HEK293 (cell line): Measurements from ENCODE around the gene RFX2.

Source experiments
- CTCF ChIA-PET: fragments of 350-600 bp; formaldehyde crosslinking; extraction: SDS; loops from one replicate; lab custom pipeline; 2021; ENCODE audit warnings: antibody characterized with exemption; lab: Yijun Ruan, JAX
- POLR2A ChIA-PET: fragments of 300-600 bp; formaldehyde crosslinking; extraction: SDS; loops from one replicate; lab custom pipeline; 2020; ENCODE audit warnings: antibody characterized with exemption, inconsistent platforms; lab: Yijun Ruan, JAX
- H3K27ac ChIP-seq: fragments of 200-500 bp; sonication (Bioruptor generic); 2 replicates; pipeline ENCODE4 v1.5.1; 2014; ENCODE audit warnings: low read depth, low read length, control low read depth, inconsistent platforms; ENCODE audit errors: extremely low read depth
- H3K36me3 ChIP-seq, 2 experiments: fragments of 200-500 bp in 1 of 2; sonication (Bioruptor generic) in 1 of 2; 1 replicate in 1 of 2; 2 replicates in 1 of 2; pipeline ENCODE4 v1.5.1; 2014 to 2017; ENCODE audit warnings: inconsistent platforms in 2 of 2, low read length in 2 of 2; ENCODE audit not compliant: control insufficient read depth in 2 of 2, insufficient read depth in 1 of 2
- H3K4me1 ChIP-seq: fragments of 200-500 bp; sonication (Bioruptor generic); 2 replicates; pipeline ENCODE4 v1.5.1; 2014; ENCODE audit warnings: mild to moderate bottlenecking, low read length, inconsistent platforms; ENCODE audit not compliant: control insufficient read depth, insufficient read depth
- H3K4me3 ChIP-seq: 2 replicates; pipeline ENCODE4 v1.5.1; 2011; ENCODE audit warnings: low read depth, mild to moderate bottlenecking, control low read depth, low read length, moderate library complexity
- H3K9me3 ChIP-seq: fragments of 200-500 bp; sonication (Bioruptor generic); 2 replicates; pipeline ENCODE4 v1.5.1; 2014; ENCODE audit warnings: low read depth, low read length, inconsistent platforms; ENCODE audit not compliant: control insufficient read depth, insufficient read depth
- KLF10 ChIP-seq: fragments of 450-650 bp; IDR thresholded peaks from 2 replicates; pipeline ENCODE4 v1.5.1; 2018; ENCODE audit warnings: missing biosample characterization, mild to moderate bottlenecking, missing genetic modification characterization
- SCRT2 ChIP-seq: fragments of 450-650 bp; formaldehyde crosslinking; IDR thresholded peaks from 2 replicates; pipeline ENCODE4 v1.5.1; 2016; ENCODE audit warnings: missing biosample characterization, missing genetic modification characterization
- ZBTB17 ChIP-seq: fragments of 450-650 bp; formaldehyde crosslinking; IDR thresholded peaks from 2 replicates; pipeline ENCODE4 v1.5.1; 2016; ENCODE audit warnings: missing biosample characterization, missing genetic modification characterization
- ZFHX2 ChIP-seq: fragments of 450-650 bp; formaldehyde crosslinking; conservative IDR thresholded peaks from 2 replicates; pipeline ENCODE4 v1.5.1; 2016; ENCODE audit warnings: missing biosample characterization, missing genetic modification characterization
- ZNF157 ChIP-seq: fragments of 450-650 bp; formaldehyde crosslinking; IDR thresholded peaks from 2 replicates; pipeline ENCODE4 v1.5.1; 2016; ENCODE audit warnings: missing biosample characterization, missing genetic modification characterization
- ZNF16 ChIP-seq: fragments of 450-650 bp; formaldehyde crosslinking; IDR thresholded peaks from 2 replicates; pipeline ENCODE4 v1.5.1; 2016; ENCODE audit warnings: low read depth, missing biosample characterization, missing genetic modification characterization
- ZNF274 ChIP-seq, 2 experiments: fragments of 200-500 bp in 1 of 2; fragments of 450-650 bp in 1 of 2; sonication (Bioruptor generic) in 1 of 2; formaldehyde crosslinking in 1 of 2; IDR thresholded peaks; 2 replicates each; pipeline versions ENCODE4 v1.5.1 to v1.6.1; 2014 to 2016; ENCODE audit warnings: borderline replicate concordance in 1 of 2, inconsistent platforms in 1 of 2, low read length in 1 of 2, missing biosample characterization in 1 of 2, missing genetic modification characterization in 1 of 2
- ZNF292 ChIP-seq: fragments of 450-650 bp; formaldehyde crosslinking; IDR thresholded peaks from 2 replicates; pipeline ENCODE4 v1.5.1; 2016; ENCODE audit warnings: low read depth, missing biosample characterization, missing genetic modification characterization, borderline replicate concordance
- ZNF350 ChIP-seq: fragments of 450-650 bp; formaldehyde crosslinking; IDR thresholded peaks from 2 replicates; pipeline ENCODE4 v1.5.0; 2017; ENCODE audit warnings: missing biosample characterization, mild to moderate bottlenecking, missing genetic modification characterization
- ZNF48 ChIP-seq: fragments of 450-650 bp; formaldehyde crosslinking; IDR thresholded peaks from 2 replicates; pipeline ENCODE4 v1.5.1; 2016; ENCODE audit warnings: missing biosample characterization, missing genetic modification characterization
- ZNF600 ChIP-seq: fragments of 450-650 bp; formaldehyde crosslinking; IDR thresholded peaks from 2 replicates; pipeline ENCODE4 v1.5.1; 2016; ENCODE audit warnings: missing biosample characterization, missing genetic modification characterization
- ZNF792 ChIP-seq: fragments of 450-650 bp; formaldehyde crosslinking; IDR thresholded peaks from 2 replicates; pipeline ENCODE4 v1.5.1; 2016; ENCODE audit warnings: missing biosample characterization, missing genetic modification characterization
- ZNF837 ChIP-seq: fragments of 450-650 bp; formaldehyde crosslinking; IDR thresholded peaks from 2 replicates; pipeline ENCODE4 v1.5.1; 2016; ENCODE audit warnings: missing biosample characterization, missing genetic modification characterization
- ZSCAN16 ChIP-seq: fragments of 450-650 bp; formaldehyde crosslinking; IDR thresholded peaks from 2 replicates; pipeline ENCODE4 v1.5.1; 2016; ENCODE audit warnings: missing biosample characterization, missing genetic modification characterization
- TF ChIP-seq, protein P1 (sequence below): fragments of 450-650 bp; formaldehyde crosslinking; conservative IDR thresholded peaks from 2 replicates; pipeline ENCODE4 v1.5.1; 2016; ENCODE audit warnings: low read depth, missing biosample characterization, missing genetic modification characterization
- TF ChIP-seq, protein P2 (sequence below): IDR thresholded peaks from 2 replicates; pipeline ENCODE4 v1.6.1; 2011; ENCODE audit warnings: mild to moderate bottlenecking, low read depth, low read length, borderline replicate concordance
- TF ChIP-seq, protein P3 (sequence below): fragments of 450-650 bp; formaldehyde crosslinking; IDR thresholded peaks from 2 replicates; pipeline ENCODE4 v1.5.1; 2016; ENCODE audit warnings: missing biosample characterization, missing genetic modification characterization

The RFX2 gene

DNA sequence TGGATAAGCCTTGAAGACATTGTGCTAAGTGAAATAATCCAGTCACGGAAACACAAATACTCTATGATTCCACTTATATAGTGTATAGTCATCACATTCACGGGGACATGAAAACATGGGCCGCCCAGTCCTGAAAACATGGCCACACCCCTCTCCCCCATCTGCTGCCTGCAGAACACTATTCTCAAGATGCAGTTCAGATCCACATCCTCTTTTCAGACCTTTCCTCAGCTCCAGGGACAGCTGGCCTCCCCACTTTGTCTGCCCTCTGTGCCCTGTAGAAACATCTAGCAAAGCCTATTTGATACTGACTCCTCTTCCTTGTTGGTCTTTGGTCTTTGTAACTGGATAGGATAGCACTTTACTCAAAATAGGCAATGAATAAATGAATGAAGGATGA, 8.3 kb downstream of the RFX2 start:
- H3K4me1 ChIP-seq = no peaks in the 10 kb centered on the region
- ChIA-PET CTCF (no interaction called here), POLR2A (no interaction called here)
- H3K9me3 ChIP-seq = no peaks in the 10 kb centered on the region
- no peaks in the 10 kb centered on the region for H3K36me3 ChIP-seq
- no peak for TF ChIP-seq ZNF600 (tag by site-specific recombination)
- no peak for TF ChIP-seq ZNF157 (tag by site-specific recombination)
- TF ChIP-seq SCRT2 (tag by site-specific recombination) = no peak
- TF ChIP-seq, protein P1, sequence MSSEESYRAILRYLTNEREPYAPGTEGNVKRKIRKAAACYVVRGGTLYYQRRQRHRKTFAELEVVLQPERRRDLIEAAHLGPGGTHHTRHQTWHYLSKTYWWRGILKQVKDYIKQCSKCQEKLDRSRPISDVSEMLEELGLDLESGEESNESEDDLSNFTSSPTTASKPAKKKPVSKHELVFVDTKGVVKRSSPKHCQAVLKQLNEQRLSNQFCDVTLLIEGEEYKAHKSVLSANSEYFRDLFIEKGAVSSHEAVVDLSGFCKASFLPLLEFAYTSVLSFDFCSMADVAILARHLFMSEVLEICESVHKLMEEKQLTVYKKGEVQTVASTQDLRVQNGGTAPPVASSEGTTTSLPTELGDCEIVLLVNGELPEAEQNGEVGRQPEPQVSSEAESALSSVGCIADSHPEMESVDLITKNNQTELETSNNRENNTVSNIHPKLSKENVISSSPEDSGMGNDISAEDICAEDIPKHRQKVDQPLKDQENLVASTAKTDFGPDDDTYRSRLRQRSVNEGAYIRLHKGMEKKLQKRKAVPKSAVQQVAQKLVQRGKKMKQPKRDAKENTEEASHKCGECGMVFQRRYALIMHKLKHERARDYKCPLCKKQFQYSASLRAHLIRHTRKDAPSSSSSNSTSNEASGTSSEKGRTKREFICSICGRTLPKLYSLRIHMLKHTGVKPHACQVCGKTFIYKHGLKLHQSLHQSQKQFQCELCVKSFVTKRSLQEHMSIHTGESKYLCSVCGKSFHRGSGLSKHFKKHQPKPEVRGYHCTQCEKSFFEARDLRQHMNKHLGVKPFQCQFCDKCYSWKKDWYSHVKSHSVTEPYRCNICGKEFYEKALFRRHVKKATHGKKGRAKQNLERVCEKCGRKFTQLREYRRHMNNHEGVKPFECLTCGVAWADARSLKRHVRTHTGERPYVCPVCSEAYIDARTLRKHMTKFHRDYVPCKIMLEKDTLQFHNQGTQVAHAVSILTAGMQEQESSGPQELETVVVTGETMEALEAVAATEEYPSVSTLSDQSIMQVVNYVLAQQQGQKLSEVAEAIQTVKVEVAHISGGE (tag by site-specific recombination) = no peak
- TF ChIP-seq ZFHX2 (tag by site-specific recombination) = no peak
- no peak for TF ChIP-seq KLF10 (tag by site-specific recombination)
- TF ChIP-seq ZNF792 (tag by site-specific recombination) = no peak
- no peak for TF ChIP-seq ZBTB17 (tag by site-specific recombination)
- TF ChIP-seq ZNF837 = no peak
- no peak for TF ChIP-seq ZNF16 (tag by site-specific recombination)
- TF ChIP-seq, protein P2, sequence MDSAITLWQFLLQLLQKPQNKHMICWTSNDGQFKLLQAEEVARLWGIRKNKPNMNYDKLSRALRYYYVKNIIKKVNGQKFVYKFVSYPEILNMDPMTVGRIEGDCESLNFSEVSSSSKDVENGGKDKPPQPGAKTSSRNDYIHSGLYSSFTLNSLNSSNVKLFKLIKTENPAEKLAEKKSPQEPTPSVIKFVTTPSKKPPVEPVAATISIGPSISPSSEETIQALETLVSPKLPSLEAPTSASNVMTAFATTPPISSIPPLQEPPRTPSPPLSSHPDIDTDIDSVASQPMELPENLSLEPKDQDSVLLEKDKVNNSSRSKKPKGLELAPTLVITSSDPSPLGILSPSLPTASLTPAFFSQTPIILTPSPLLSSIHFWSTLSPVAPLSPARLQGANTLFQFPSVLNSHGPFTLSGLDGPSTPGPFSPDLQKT = no peak
- no peak for TF ChIP-seq ZNF48 (tag by site-specific recombination)
- no peak for TF ChIP-seq ZNF350 (tag by site-specific recombination)
- TF ChIP-seq ZSCAN16 (tag by site-specific recombination) = no peak
- no peak for TF ChIP-seq ZNF274 (IDR thresholded peaks at IDR 0.05; ENCODE audit: low read length)
- no peak for TF ChIP-seq ZNF274 (tag by site-specific recombination; IDR thresholded peaks at IDR 0.05; ENCODE audit: borderline replicate concordance)
- TF ChIP-seq, protein P3, sequence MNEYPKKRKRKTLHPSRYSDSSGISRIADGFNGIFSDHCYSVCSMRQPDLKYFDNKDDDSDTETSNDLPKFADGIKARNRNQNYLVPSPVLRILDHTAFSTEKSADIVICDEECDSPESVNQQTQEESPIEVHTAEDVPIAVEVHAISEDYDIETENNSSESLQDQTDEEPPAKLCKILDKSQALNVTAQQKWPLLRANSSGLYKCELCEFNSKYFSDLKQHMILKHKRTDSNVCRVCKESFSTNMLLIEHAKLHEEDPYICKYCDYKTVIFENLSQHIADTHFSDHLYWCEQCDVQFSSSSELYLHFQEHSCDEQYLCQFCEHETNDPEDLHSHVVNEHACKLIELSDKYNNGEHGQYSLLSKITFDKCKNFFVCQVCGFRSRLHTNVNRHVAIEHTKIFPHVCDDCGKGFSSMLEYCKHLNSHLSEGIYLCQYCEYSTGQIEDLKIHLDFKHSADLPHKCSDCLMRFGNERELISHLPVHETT (tag by site-specific recombination) = no peak
- H3K27ac ChIP-seq = no peak overlapping the region
- H3K4me3 ChIP-seq = no peak overlapping the region

DNA sequence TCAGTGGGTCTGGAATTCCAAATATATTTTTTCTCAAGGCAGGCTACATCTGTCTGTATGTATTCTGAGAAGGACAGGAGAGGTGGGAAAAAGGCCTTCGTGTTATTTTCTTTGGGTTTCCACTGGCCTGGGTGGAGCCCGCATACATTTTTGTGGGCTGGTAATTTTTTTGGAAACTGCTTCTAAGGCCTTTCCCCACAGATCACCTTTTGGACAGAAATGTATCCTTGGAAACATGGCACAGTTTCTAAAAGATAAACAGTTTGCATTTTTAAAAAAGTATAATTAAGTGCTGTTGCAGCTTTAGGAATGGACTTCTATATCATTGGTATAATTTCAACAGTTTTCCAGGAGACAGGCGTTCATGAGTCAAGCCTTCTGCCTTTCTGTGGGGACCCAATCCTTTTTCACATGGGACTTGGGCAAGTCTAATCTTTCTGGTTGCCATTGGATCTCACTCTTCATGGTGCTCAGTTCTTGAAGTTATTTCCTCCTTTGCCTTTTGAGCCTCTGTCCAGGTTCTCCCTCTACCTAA, 8.9 kb downstream of the RFX2 start:
- no peak for TF ChIP-seq ZNF292 (tag by site-specific recombination)
- H3K4me3 ChIP-seq = no peak overlapping the region
- no peaks in the 10 kb centered on the region for H3K36me3 ChIP-seq
- ChIA-PET POLR2A (no interaction called here), CTCF (no interaction called here)
- no peaks in the 10 kb centered on the region for H3K4me1 ChIP-seq
- no peaks in the 10 kb centered on the region for H3K9me3 ChIP-seq
- no peak overlapping the region for H3K27ac ChIP-seq
